Measurements from ENCODE around the gene OAS2.
A peak's percentile ranks its signal among the peaks of the same experiment; 100 is the strongest.

- TF ChIP-seq YY1 (IDR thresholded peaks at IDR 0.05; ENCODE audit: low read depth, low read length) (no peak), BRCA1 (IDR thresholded peaks at IDR 0.05; ENCODE audit: low read depth, low read length) (no peak), RBBP5 (conservative IDR thresholded peaks at IDR 0.05) (no peak), CEBPB (IDR thresholded peaks at IDR 0.05; ENCODE audit: borderline replicate concordance in 1 of 2, low read depth in 2 of 2, low read length in 2 of 2) (no peak), NR2C2 (IDR thresholded peaks at IDR 0.05; ENCODE audit: borderline replicate concordance, control insufficient read depth, insufficient read length, low read depth) (peak; percentile 67), BACH1 (IDR thresholded peaks at IDR 0.05; ENCODE audit: borderline replicate concordance) (no peak), CTCF (IDR thresholded peaks at IDR 0.05 in 2 of 3, conservative IDR thresholded peaks at IDR 0.05 in 1 of 3; ENCODE audit: control insufficient read depth in 2 of 3, extremely low read depth in 1 of 3, insufficient read depth in 1 of 3, low read depth in 3 of 3, low read length in 3 of 3) (no peak), DPF2 (IDR thresholded peaks at IDR 0.05) (no peak), SPI1 (IDR thresholded peaks at IDR 0.05; ENCODE audit: borderline replicate concordance, insufficient read depth, low read depth, low read length) (no peak), FOXM1 (IDR thresholded peaks at IDR 0.05; ENCODE audit: low read depth, low read length) (no peak)
Measured at GRCh38 chr12:113000433-113000832, 22.1 kb downstream of the OAS2 start.
